HCT116 (cell line): ENCODE data around the gene TMEM140. TPM values are rescaled to one million over a fixed set of nuclear protein-coding genes. Genes with fewer than 3 reads are reported as not detected.

Source experiments
- ATAC-seq: fragments of 200-7000 bp; cut with Tn5 transposase; 2 replicates; pipeline ENCODE4 v1.9.1; 2020; ENCODE audit warnings: mild to moderate bottlenecking, moderate library complexity
- BruUV-seq: library from RNA; stranded (reverse); fragments of 400-500 nt; replicated peaks from 2 replicates; lab custom pipeline; 2021; lab: Mats Ljungman, UMichigan
- CTCF ChIA-PET: fragments of 300-600 bp; sonication (Branson Sonifier 250); formaldehyde crosslinking; loops from one replicate; lab custom pipeline; 2021; ENCODE audit warnings: antibody characterized with exemption; lab: Charles Lee
- POLR2A ChIA-PET: fragments of 300-600, 350-600 bp; sonication (Branson Sonifier 250); formaldehyde crosslinking; loops from one replicate; lab custom pipeline; 2021; ENCODE audit warnings: antibody characterized with exemption; lab: Charles Lee
- RAD21 ChIA-PET, 2 experiments: fragments of 300-600 bp; sonication (Branson Sonifier 250); formaldehyde crosslinking; loops; one replicate each; lab custom pipeline; 2023; ENCODE audit warnings: low total read pairs in 2 of 2; ENCODE audit not compliant: uncharacterized antibody in 2 of 2, unreplicated experiment in 2 of 2, low non-redundant PET in 1 of 2; lab: Charles Lee
- DNase-seq: peaks from one replicate; pipeline ENCODE4 v3.0.0-alpha.2; 2010; ENCODE audit warnings: low read depth, low spot score
- H2AFZ ChIP-seq: fragments of 200-600 bp; shearing (Covaris generic), sonication (generic); 2 replicates; pipeline ENCODE4 v1.6.1; 2017; ENCODE audit warnings: low read depth, mixed run types, mixed read lengths, antibody characterized with exemption, low read length; ENCODE audit not compliant: poor library complexity, severe bottlenecking
- H3K27ac ChIP-seq: 2 replicates; pipeline ENCODE4 v1.5.1; 2012; ENCODE audit warnings: low read depth, low read length
- H3K27me3 ChIP-seq: fragments of 200-600 bp; sonication (generic); 2 replicates; pipeline ENCODE4 v1.6.1; 2016; ENCODE audit warnings: mixed run types, low read length, mixed read lengths; ENCODE audit not compliant: insufficient read depth
- H3K36me3 ChIP-seq, 2 experiments: fragments of 200-500 bp in 1 of 2; fragments of 200-600 bp in 1 of 2; sonication (Bioruptor generic) in 1 of 2; sonication (generic) in 1 of 2; 2 replicates each; pipeline versions ENCODE4 v1.5.1 to v1.6.1; 2014 to 2016; ENCODE audit warnings: low read length in 2 of 2, inconsistent platforms in 1 of 2, mixed read lengths in 1 of 2, mixed run types in 1 of 2; ENCODE audit not compliant: insufficient read depth in 2 of 2, control insufficient read depth in 1 of 2
- H3K4me1 ChIP-seq, 2 experiments: fragments of 200-600 bp in 1 of 2; sonication (generic) in 1 of 2; 2 replicates each; pipeline versions ENCODE4 v1.5.1 to v1.6.1; 2012 to 2017; ENCODE audit warnings: low read length in 2 of 2, inconsistent platforms in 1 of 2, mild to moderate bottlenecking in 1 of 2, mixed read lengths in 1 of 2, mixed run types in 1 of 2, moderate library complexity in 1 of 2; ENCODE audit not compliant: insufficient read depth in 2 of 2, control insufficient read depth in 1 of 2
- H3K4me2 ChIP-seq: fragments of 200-600 bp; sonication (generic); 2 replicates; pipeline ENCODE4 v1.6.1; 2017; ENCODE audit warnings: mixed run types, low read length, mixed read lengths
- H3K4me3 ChIP-seq, 2 experiments: fragments of 200-600 bp in 1 of 2; sonication (generic) in 1 of 2; replicated peaks in 1 of 2; 2 replicates each; pipeline ENCODE4 v1.5.1; 2011 to 2016; ENCODE audit warnings: low read length in 2 of 2, control low read depth in 1 of 2, low read depth in 1 of 2, mild to moderate bottlenecking in 1 of 2, mixed read lengths in 1 of 2, mixed run types in 1 of 2
- H3K79me2 ChIP-seq: fragments of 200-600 bp; sonication (generic); 2 replicates; pipeline ENCODE4 v1.6.1; 2017; ENCODE audit warnings: mild to moderate bottlenecking, mixed run types, low read length, moderate library complexity, mixed read lengths; ENCODE audit not compliant: insufficient read depth
- H3K9ac ChIP-seq: fragments of 200-600 bp; sonication (generic); 2 replicates; pipeline ENCODE4 v1.6.1; 2016; ENCODE audit warnings: low read length, mixed read lengths
- H3K9me2 ChIP-seq: fragments of 200-600 bp; sonication (generic), shearing (Covaris generic); 2 replicates; pipeline ENCODE4 v1.6.1; 2017; ENCODE audit warnings: mixed run types, mild to moderate bottlenecking, moderate library complexity; ENCODE audit not compliant: insufficient read depth
- H3K9me3 ChIP-seq, 2 experiments: fragments of 200-500 bp in 1 of 2; fragments of 200-600 bp in 1 of 2; sonication (Bioruptor generic) in 1 of 2; sonication (generic) in 1 of 2; 2 replicates each; pipeline ENCODE4 v1.6.1; 2014 to 2017; ENCODE audit warnings: low read length in 2 of 2, mixed read lengths in 2 of 2, inconsistent platforms in 1 of 2, low read depth in 1 of 2, mild to moderate bottlenecking in 1 of 2, mixed run types in 1 of 2, moderate library complexity in 1 of 2; ENCODE audit not compliant: control insufficient read depth in 1 of 2, insufficient read depth in 1 of 2
- H4K20me1 ChIP-seq: fragments of 200-600 bp; sonication (generic), shearing (Covaris generic); 2 replicates; pipeline ENCODE4 v1.6.1; 2017; ENCODE audit warnings: mixed run types, mild to moderate bottlenecking, moderate library complexity; ENCODE audit not compliant: insufficient read depth
- CBX3 ChIP-seq: IDR thresholded peaks from 2 replicates; pipeline ENCODE4 v1.6.1; 2012; ENCODE audit warnings: low read depth
- CEBPB ChIP-seq: IDR thresholded peaks from 2 replicates; pipeline ENCODE4 v1.6.1; 2012; ENCODE audit warnings: low read depth
- EGR1 ChIP-seq: IDR thresholded peaks from 2 replicates; pipeline ENCODE4 v1.6.1; 2012; ENCODE audit warnings: low read depth
- ELF1 ChIP-seq: IDR thresholded peaks from 2 replicates; pipeline ENCODE4 v1.6.1; 2012; ENCODE audit warnings: low read depth, borderline replicate concordance
- EZH2 ChIP-seq: fragments of 200-600 bp; sonication (generic); IDR thresholded peaks from 2 replicates; pipeline ENCODE4 v1.6.1; 2017; ENCODE audit warnings: antibody characterized with exemption, mixed run types
- FOSL1 ChIP-seq: IDR thresholded peaks from 2 replicates; pipeline ENCODE4 v1.6.1; 2012; ENCODE audit warnings: low read depth
- JUND ChIP-seq: IDR thresholded peaks from 2 replicates; pipeline ENCODE4 v1.6.1; 2012
- POLR2A ChIP-seq: IDR thresholded peaks from 2 replicates; pipeline ENCODE4 v1.7.0; 2011; ENCODE audit warnings: borderline replicate concordance; ENCODE audit not compliant: insufficient read depth, insufficient read length; ENCODE audit errors: extremely low read depth
- POLR2AphosphoS5 ChIP-seq: IDR thresholded peaks from 2 replicates; pipeline ENCODE4 v1.6.1; 2011; ENCODE audit warnings: mild to moderate bottlenecking, low read depth, low read length, moderate library complexity
- RAD21 ChIP-seq: IDR thresholded peaks from 2 replicates; pipeline ENCODE4 v1.6.1; 2012; ENCODE audit warnings: low read depth, mild to moderate bottlenecking
- SIN3A ChIP-seq: IDR thresholded peaks from 2 replicates; pipeline ENCODE4 v1.6.1; 2012; ENCODE audit warnings: low read depth
- SP1 ChIP-seq: IDR thresholded peaks from 2 replicates; pipeline ENCODE4 v1.6.1; 2012; ENCODE audit warnings: low read depth
- SRF ChIP-seq: IDR thresholded peaks from 2 replicates; pipeline ENCODE4 v1.6.1; 2012; ENCODE audit warnings: low read depth
- YY1 ChIP-seq: IDR thresholded peaks from 2 replicates; pipeline ENCODE4 v1.6.1; 2011; ENCODE audit warnings: low read length, low read depth, moderate library complexity, mild to moderate bottlenecking; ENCODE audit not compliant: insufficient replicate concordance; ENCODE audit errors: extremely low read depth
- ZFX ChIP-seq: fragments of 450-650 bp; IDR thresholded peaks from 2 replicates; pipeline ENCODE4 v1.6.1; 2017
- ZNF274 ChIP-seq: fragments of 200-500 bp; sonication (Bioruptor generic); IDR thresholded peaks from 2 replicates; pipeline ENCODE4 v1.6.1; 2014; ENCODE audit warnings: mild to moderate bottlenecking, low read depth, low read length, inconsistent platforms
- intact Hi-C: fragments of 100-400 bp; cut with micrococcal nuclease; formaldehyde crosslinking; loops from 2 replicates; pipeline ENCODE4 v1.10.0; 2022
- total RNA-seq: library from RNA; stranded (reverse); gene quantifications from one replicate; pipeline ENCODE4 v1.2.1, GENCODE V29; 2021; ENCODE audit not compliant: unreplicated experiment
- TF ChIP-seq, protein P1 (sequence below): IDR thresholded peaks from 2 replicates; pipeline ENCODE4 v1.6.1; 2012
- TF ChIP-seq, protein P2 (sequence below), 3 experiments: fragments of 200-600 bp in 1 of 3; sonication (generic) in 1 of 3; IDR thresholded peaks in 2 of 3; conservative IDR thresholded peaks in 1 of 3; 2 replicates each; pipeline ENCODE4 v1.5.1; 2012 to 2017; ENCODE audit warnings: low read depth in 2 of 3, low read length in 2 of 3, antibody characterized with exemption in 1 of 3, borderline replicate concordance in 1 of 3, control low read depth in 1 of 3, mild to moderate bottlenecking in 1 of 3, mixed read lengths in 1 of 3, mixed run types in 1 of 3, moderate library complexity in 1 of 3; ENCODE audit not compliant: insufficient read depth in 1 of 3
- TF ChIP-seq, protein P3 (sequence below): IDR thresholded peaks from 2 replicates; pipeline ENCODE4 v1.6.1; 2012
- TF ChIP-seq, protein P4 (sequence below): IDR thresholded peaks from 2 replicates; pipeline ENCODE4 v1.6.1; 2012; ENCODE audit warnings: low read depth

The TMEM140 gene
- total RNA-seq, 1 experiment from 2014 or later: not detected

DNA sequence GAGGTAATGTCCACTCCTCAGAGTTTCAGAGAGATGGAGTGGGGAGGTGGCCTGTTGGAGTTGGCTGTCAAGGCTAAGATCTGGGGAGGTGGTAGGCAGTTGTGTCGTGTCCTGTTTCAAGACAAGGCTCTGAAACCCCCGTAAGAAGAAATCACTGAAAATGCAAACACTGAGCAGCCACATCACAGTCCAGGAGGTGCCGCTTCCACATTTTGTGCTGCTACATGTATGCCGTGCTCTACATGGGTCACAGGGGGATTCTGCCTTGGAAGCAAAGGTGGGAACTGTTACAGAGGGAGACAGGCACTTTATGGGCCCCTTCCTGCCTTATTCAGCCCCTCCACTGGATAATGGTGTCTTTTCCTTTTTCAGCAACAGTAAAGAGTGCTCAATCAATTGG is 51.6 kb downstream of the TMEM140 start:
- no peak overlapping the region for H3K9ac ChIP-seq
- intact Hi-C loops: no loop called here

More for the DNA sequence above, 51.6 kb downstream of the TMEM140 start:
- H3K36me3 ChIP-seq: peaks cover 2 to 3% of the 10 kb centered on the region in 2 experiments; a peak in 3 of 4 replicates
- ChIA-PET CTCF (interaction anchor here (0.9 kb wide), 1 partner anchor 30 kb away, joined by 3 read pairs; no protein-coding TSS in a partner anchor), RAD21 (no interaction called here), POLR2A (no interaction called here)
- no peaks in the 10 kb centered on the region for H3K79me2 ChIP-seq
- no peak overlapping the region for H2AFZ ChIP-seq
- H3K27me3 ChIP-seq: no peaks in the 10 kb centered on the region
- TF ChIP-seq, protein P1, sequence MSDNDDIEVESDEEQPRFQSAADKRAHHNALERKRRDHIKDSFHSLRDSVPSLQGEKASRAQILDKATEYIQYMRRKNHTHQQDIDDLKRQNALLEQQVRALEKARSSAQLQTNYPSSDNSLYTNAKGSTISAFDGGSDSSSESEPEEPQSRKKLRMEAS: no peak
- TF ChIP-seq, protein P2, sequence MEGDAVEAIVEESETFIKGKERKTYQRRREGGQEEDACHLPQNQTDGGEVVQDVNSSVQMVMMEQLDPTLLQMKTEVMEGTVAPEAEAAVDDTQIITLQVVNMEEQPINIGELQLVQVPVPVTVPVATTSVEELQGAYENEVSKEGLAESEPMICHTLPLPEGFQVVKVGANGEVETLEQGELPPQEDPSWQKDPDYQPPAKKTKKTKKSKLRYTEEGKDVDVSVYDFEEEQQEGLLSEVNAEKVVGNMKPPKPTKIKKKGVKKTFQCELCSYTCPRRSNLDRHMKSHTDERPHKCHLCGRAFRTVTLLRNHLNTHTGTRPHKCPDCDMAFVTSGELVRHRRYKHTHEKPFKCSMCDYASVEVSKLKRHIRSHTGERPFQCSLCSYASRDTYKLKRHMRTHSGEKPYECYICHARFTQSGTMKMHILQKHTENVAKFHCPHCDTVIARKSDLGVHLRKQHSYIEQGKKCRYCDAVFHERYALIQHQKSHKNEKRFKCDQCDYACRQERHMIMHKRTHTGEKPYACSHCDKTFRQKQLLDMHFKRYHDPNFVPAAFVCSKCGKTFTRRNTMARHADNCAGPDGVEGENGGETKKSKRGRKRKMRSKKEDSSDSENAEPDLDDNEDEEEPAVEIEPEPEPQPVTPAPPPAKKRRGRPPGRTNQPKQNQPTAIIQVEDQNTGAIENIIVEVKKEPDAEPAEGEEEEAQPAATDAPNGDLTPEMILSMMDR (IDR thresholded peaks at IDR 0.05 in 2 of 3, conservative IDR thresholded peaks at IDR 0.05 in 1 of 3; ENCODE audit: borderline replicate concordance in 1 of 3, insufficient read depth in 1 of 3, low read depth in 2 of 3, low read length in 2 of 3): no peak
- TF ChIP-seq SRF (no peak), EZH2 (no peak), FOSL1 (no peak), EGR1 (no peak), SP1 (no peak), YY1 (no peak), JUND (no peak), SIN3A (no peak), POLR2AphosphoS5 (no peak), CEBPB (no peak), RAD21 (no peak), ELF1 (no peak), POLR2A (no peak), CBX3 (no peak), ZNF274 (no peak), ZFX (no peak)
- TF ChIP-seq, protein P3, sequence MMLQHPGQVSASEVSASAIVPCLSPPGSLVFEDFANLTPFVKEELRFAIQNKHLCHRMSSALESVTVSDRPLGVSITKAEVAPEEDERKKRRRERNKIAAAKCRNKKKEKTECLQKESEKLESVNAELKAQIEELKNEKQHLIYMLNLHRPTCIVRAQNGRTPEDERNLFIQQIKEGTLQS: no peak
- TF ChIP-seq, protein P4, sequence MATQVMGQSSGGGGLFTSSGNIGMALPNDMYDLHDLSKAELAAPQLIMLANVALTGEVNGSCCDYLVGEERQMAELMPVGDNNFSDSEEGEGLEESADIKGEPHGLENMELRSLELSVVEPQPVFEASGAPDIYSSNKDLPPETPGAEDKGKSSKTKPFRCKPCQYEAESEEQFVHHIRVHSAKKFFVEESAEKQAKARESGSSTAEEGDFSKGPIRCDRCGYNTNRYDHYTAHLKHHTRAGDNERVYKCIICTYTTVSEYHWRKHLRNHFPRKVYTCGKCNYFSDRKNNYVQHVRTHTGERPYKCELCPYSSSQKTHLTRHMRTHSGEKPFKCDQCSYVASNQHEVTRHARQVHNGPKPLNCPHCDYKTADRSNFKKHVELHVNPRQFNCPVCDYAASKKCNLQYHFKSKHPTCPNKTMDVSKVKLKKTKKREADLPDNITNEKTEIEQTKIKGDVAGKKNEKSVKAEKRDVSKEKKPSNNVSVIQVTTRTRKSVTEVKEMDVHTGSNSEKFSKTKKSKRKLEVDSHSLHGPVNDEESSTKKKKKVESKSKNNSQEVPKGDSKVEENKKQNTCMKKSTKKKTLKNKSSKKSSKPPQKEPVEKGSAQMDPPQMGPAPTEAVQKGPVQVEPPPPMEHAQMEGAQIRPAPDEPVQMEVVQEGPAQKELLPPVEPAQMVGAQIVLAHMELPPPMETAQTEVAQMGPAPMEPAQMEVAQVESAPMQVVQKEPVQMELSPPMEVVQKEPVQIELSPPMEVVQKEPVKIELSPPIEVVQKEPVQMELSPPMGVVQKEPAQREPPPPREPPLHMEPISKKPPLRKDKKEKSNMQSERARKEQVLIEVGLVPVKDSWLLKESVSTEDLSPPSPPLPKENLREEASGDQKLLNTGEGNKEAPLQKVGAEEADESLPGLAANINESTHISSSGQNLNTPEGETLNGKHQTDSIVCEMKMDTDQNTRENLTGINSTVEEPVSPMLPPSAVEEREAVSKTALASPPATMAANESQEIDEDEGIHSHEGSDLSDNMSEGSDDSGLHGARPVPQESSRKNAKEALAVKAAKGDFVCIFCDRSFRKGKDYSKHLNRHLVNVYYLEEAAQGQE: no peak
- no peak overlapping the region for H3K27ac ChIP-seq
- H3K4me2 ChIP-seq: no peak overlapping the region
- H3K9me2 ChIP-seq: no peaks in the 10 kb centered on the region
- H3K4me1 ChIP-seq: no peaks in the 10 kb centered on the region
- no peaks in the 10 kb centered on the region for H4K20me1 ChIP-seq
- ATAC-seq (no peak), DNase-seq (no peak)
- H3K9me3 ChIP-seq: no peaks in the 10 kb centered on the region
- BruUV-seq: no TSS peak
- no peak overlapping the region for H3K4me3 ChIP-seq
